Upper lobe of left lung (tissue), 6 donors: Measurements from ENCODE around the gene CD68. TPM values are rescaled to one million over a fixed set of nuclear protein-coding genes. Genes with fewer than 3 reads are reported as not detected.
"Not testable (repeated sequence)": the region's sequence is repeated elsewhere in the genome, so short reads cannot be mapped to it uniquely, and the experiment has no call there.

Experiments used
- ATAC-seq, 2 donors: fragments of 200-7000 bp; cut with Tn5 transposase; one replicate each; pipeline ENCODE4 v1.9.1; 2022; ENCODE audit warnings: mild to moderate bottlenecking in 2 of 2, moderate library complexity in 2 of 2; ENCODE audit not compliant: low FRiP score in 2 of 2
- DNase-seq, 2 donors: peaks; one replicate each; pipeline ENCODE4 v3.0.0-alpha.2; 2019 to 2020
- H3K27ac ChIP-seq, 4 donors: fragments of 200-600 bp; sonication (generic); one replicate each; pipeline ENCODE4 v1.5.1; 2016 to 2019
- H3K27me3 ChIP-seq, 4 donors: fragments of 200-600 bp; sonication (generic); one replicate each; pipeline ENCODE4 v1.5.1; 2017 to 2019
- H3K36me3 ChIP-seq, 4 donors: fragments of 200-600 bp; sonication (generic); one replicate each; pipeline ENCODE4 v1.5.1; 2016 to 2019
- H3K4me1 ChIP-seq, 4 donors: fragments of 200-600 bp; sonication (generic); one replicate each; pipeline ENCODE4 v1.5.1; 2018 to 2019
- H3K4me3 ChIP-seq, 4 donors: fragments of 200-600 bp; sonication (generic); one replicate each; pipeline ENCODE4 v1.5.1; 2017 to 2019; ENCODE audit warnings: mild to moderate bottlenecking in 2 of 4, moderate library complexity in 1 of 4
- H3K9me3 ChIP-seq, 4 donors: fragments of 200-600 bp; sonication (generic); one replicate each; pipeline ENCODE4 v1.5.1; 2018 to 2019
- EP300 ChIP-seq, 4 donors: sonication (generic); formaldehyde crosslinking; IDR thresholded peaks; one replicate each; pipeline ENCODE4 v1.5.1; 2017; ENCODE audit warnings: antibody characterized with exemption in 4 of 4, control low read depth in 2 of 4
- POLR2A ChIP-seq, 4 donors: fragments of 450-650 bp; IDR thresholded peaks; one replicate each; pipeline ENCODE4 v1.5.1; 2016 to 2017; ENCODE audit warnings: antibody characterized with exemption in 4 of 4, mild to moderate bottlenecking in 2 of 4
- POLR2AphosphoS5 ChIP-seq, 2 donors: sonication (generic); formaldehyde crosslinking; IDR thresholded peaks; one replicate each; pipeline ENCODE4 v1.5.1; 2017; ENCODE audit warnings: antibody characterized with exemption in 2 of 2
- WGBS, 2 donors: methylation state at CpG; one replicate each; pipeline ENCODE4 v1.1.5; 2017 to 2018; 5-methylcytosine and 5-hydroxymethylcytosine counted together
- total RNA-seq, 6 donors: library from RNA; depleted of rRNA in 4 of 6; stranded (reverse); fragments of >200 nt in 4 of 6; gene quantifications; one replicate each; pipeline versions ENCODE4 v1.1.0 to v1.2.1, GENCODE V29; 2016 to 2021
- TF ChIP-seq, protein P1 (sequence below), 6 experiments: fragments of 450-650 bp in 4 of 6; fragments of 200-600 bp in 2 of 6; sonication (generic) in 2 of 6; IDR thresholded peaks; one replicate each; pipeline ENCODE4 v1.5.1; 2016 to 2019; ENCODE audit warnings: antibody characterized with exemption in 6 of 6
- donor health status: DM: no; HTN: no; CAD: no; lungs with moderate emphysema.
- donor health status: DM: no; HTN: yes; CAD: no; lungs with severe emphysema.

The CD68 gene
- total RNA-seq, 6 donors from 2014 or later: 76.5 to 500 (median 260) TPM

DNA sequence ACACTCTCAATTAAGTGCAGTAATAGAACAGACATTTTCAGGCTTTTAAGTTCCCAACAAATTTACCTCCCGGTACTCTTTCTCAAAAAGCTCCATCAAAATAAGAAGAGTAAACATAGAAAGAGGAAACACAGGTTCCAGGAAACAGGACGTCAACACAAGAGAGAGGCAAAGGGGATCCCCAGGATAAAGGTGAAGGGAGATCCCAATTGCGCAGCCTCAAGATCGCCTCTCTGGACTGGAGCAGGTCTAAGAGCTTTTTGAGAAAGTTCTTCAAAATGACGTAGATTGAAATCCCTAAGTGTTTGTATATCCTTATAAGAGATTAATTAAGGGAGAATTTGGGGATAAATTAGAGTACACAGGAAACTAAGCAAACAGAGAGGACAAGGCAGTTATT is 39.2 kb downstream of the CD68 start:
- Histone ChIP-seq H3K4me3 (no peak overlapping the region), H3K27ac (peak overlapping the region in 2 of 4 donors; percentile 30 to 44), H3K27me3 (no peaks in the 10 kb centered on the region), H3K9me3 (no peaks in the 10 kb centered on the region), H3K36me3 (no peaks in the 10 kb centered on the region), H3K4me1 (peaks cover 4 to 9% (median 6%) of the 10 kb centered on the region in 4 donors)
- ATAC-seq: no peak
- DNase-seq: peak in 1 of 2 donors; percentile 71
- TF ChIP-seq EP300 (IDR thresholded peaks at IDR 0.05) (peak in 1 of 4 donors; percentile 39), POLR2AphosphoS5 (IDR thresholded peaks at IDR 0.05) (no peak)
- 50 to 58% methylated on average over 5 of the region's 5 CpGs for WGBS, 2 donors

DNA sequence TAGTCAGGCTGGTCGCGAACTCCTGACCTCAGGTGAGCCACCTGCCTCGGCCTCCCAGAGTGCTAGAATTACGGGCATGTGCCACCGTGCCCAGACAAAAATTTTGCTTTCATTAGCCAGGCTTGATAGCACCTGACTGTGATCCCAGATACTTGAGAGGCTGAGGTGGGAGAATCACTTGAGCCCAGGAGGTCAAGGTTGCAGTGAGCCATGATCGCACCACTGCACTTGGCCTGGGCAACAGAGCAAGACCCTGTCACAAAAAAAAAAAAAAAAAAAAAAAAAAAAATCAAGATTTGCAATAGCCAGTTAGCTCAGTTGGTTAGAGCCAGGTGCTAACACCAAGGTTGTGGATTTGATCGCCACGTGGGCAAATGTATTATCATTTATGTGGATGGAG is 41.4 kb downstream of the CD68 start:
- Histone ChIP-seq H3K27me3 (no peaks in the 10 kb centered on the region), H3K36me3 (peaks cover 0 to 3% (median 0%) of the 10 kb centered on the region in 4 donors), H3K9me3 (no peaks in the 10 kb centered on the region), H3K27ac (no peak overlapping the region), H3K4me1 (peaks cover 0 to 2% (median 0%) of the 10 kb centered on the region in 4 donors), H3K4me3 (no peak overlapping the region)
- no peak for ATAC-seq
- 91 to 94% methylated on average over 8 of the region's 8 CpGs for WGBS, 2 donors
- no peak for DNase-seq
- no peak for TF ChIP-seq POLR2AphosphoS5 (IDR thresholded peaks at IDR 0.05)
- TF ChIP-seq, protein P1, sequence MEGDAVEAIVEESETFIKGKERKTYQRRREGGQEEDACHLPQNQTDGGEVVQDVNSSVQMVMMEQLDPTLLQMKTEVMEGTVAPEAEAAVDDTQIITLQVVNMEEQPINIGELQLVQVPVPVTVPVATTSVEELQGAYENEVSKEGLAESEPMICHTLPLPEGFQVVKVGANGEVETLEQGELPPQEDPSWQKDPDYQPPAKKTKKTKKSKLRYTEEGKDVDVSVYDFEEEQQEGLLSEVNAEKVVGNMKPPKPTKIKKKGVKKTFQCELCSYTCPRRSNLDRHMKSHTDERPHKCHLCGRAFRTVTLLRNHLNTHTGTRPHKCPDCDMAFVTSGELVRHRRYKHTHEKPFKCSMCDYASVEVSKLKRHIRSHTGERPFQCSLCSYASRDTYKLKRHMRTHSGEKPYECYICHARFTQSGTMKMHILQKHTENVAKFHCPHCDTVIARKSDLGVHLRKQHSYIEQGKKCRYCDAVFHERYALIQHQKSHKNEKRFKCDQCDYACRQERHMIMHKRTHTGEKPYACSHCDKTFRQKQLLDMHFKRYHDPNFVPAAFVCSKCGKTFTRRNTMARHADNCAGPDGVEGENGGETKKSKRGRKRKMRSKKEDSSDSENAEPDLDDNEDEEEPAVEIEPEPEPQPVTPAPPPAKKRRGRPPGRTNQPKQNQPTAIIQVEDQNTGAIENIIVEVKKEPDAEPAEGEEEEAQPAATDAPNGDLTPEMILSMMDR (IDR thresholded peaks at IDR 0.05): no peak
- no peak for TF ChIP-seq EP300 (IDR thresholded peaks at IDR 0.05)
- no peak for TF ChIP-seq POLR2A (IDR thresholded peaks at IDR 0.05)

DNA sequence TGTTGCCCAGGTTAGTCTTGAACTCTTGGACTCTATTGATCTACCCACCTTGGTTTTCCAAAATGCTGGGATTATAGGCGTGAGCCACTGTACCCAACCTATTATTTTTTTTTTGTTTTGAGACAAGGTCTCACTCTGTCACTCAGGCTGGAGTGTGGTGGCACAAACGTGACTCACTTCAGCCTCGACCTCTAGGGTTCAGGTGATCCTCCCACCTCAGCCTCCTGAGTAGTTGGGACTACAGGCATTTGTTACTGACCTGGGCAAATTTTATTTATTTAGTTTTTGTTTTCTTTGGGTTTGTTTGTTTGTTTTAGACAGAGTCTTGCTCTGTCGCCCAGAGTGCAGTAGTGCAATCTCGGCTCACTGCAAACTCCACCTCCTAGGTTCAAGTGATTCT is 44.2 kb downstream of the CD68 start:
- H3K4me1 ChIP-seq: peaks cover 9 to 20% (median 15%) of the 10 kb centered on the region in 4 donors
- H3K27me3 ChIP-seq: no peaks in the 10 kb centered on the region
- ATAC-seq (no peak), DNase-seq (no peak)
- no peaks in the 10 kb centered on the region for H3K9me3 ChIP-seq
- no peak overlapping the region for H3K27ac ChIP-seq
- no peak overlapping the region for H3K4me3 ChIP-seq
- no peak for TF ChIP-seq EP300 (IDR thresholded peaks at IDR 0.05)
- TF ChIP-seq, protein P1 (IDR thresholded peaks at IDR 0.05): no peak
- no peak for TF ChIP-seq POLR2AphosphoS5 (IDR thresholded peaks at IDR 0.05)
- no peak for TF ChIP-seq POLR2A (IDR thresholded peaks at IDR 0.05)
- WGBS, 2 donors: 85 to 89% methylated on average over 5 of the region's 5 CpGs
- peaks cover 0 to 7% (median 0%) of the 10 kb centered on the region in 4 donors for H3K36me3 ChIP-seq

DNA sequence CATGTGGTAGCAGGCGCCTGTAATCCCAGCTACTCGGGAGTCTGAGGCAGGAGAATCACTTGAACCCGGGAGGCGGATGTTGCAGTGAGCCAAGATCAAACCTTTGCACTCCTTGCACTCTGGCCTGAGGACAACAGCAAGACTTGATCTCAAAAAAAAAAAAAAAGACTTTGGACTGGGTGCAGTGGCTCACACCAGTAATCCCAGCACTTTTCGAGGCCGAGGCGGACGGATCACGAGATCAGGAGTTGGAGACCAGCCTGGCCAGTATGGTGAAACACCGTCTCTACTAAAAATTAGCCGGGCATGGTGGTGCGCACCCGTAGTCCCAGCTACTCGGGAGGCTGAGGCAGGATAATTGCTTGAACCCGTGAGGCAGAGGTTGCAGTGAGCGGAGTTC is 46.3 kb downstream of the CD68 start:
- not testable (repeated sequence) for H3K36me3 ChIP-seq, H3K27ac ChIP-seq, DNase-seq, H3K4me3 ChIP-seq, ATAC-seq, H3K9me3 ChIP-seq, H3K27me3 ChIP-seq
- 95 to 97% methylated on average over 16 of the region's 16 CpGs for WGBS, 2 donors
- H3K4me1 ChIP-seq: peaks cover 9 to 20% (median 15%) of the 10 kb centered on the region in 4 donors

DNA sequence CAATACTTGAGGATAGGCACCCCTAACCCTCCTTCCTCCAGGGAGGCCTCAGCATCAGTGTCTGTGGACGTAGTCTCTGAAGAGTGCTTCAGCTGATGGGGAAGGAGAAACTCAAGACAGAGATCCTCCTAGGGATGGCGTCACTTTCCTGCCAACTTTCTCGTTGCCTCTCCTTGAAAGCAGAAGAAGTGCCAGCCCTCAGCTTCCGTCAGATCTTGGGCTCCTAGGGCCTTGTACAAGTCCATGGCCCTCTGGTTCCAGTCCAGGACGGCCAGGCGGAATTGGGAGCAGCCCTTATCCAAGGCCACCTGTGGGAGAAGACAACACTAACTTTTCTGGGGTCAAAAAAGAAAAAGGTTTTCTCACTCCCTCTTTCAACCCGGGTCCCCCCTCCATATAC is 46.9 kb downstream of the CD68 start:
- Histone ChIP-seq H3K9me3 (no peaks in the 10 kb centered on the region), H3K27me3 (no peaks in the 10 kb centered on the region), H3K4me3 (peak overlapping the region in 1 of 4 donors; percentile 82), H3K36me3 (peaks cover 0 to 7% (median 0%) of the 10 kb centered on the region in 4 donors), H3K4me1 (peaks cover 9 to 20% (median 15%) of the 10 kb centered on the region in 4 donors), H3K27ac (peak overlapping the region in 3 of 4 donors; percentile 86 to 96 (median 95))
- ATAC-seq (peak in 1 of 2 donors; percentile 7), DNase-seq (peak in 1 of 2 donors; percentile 51)
- TF ChIP-seq EP300 (IDR thresholded peaks at IDR 0.05): no peak
- TF ChIP-seq POLR2A (IDR thresholded peaks at IDR 0.05): no peak
- TF ChIP-seq POLR2AphosphoS5 (IDR thresholded peaks at IDR 0.05): no peak
- 73 to 74% methylated on average over 7 of the region's 7 CpGs for WGBS, 2 donors

DNA sequence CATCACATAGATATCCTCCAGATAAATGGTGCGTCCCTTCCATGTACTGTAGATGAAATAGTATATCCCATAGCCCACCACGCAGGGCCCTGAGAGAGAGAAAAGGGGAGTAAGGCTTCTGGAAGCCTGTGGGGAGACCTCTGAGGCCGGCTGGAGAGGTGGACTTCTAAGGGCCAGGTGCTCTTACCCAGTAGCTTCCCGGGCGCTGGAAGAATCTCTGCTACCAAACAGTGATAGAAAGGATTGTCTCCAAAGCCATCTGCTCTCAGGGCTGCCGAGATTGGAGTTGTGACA is 47.5 kb downstream of the CD68 start:
- Histone ChIP-seq H3K36me3 (peaks cover 0 to 7% (median 0%) of the 10 kb centered on the region in 4 donors), H3K27ac (peak overlapping the region; percentile 86 to 96 (median 92)), H3K4me3 (peak overlapping the region; percentile 65 to 82 (median 76)), H3K4me1 (peaks cover 9 to 20% (median 15%) of the 10 kb centered on the region in 4 donors), H3K27me3 (no peaks in the 10 kb centered on the region), H3K9me3 (no peaks in the 10 kb centered on the region)
- ATAC-seq (peak in 1 of 2 donors; percentile 6), DNase-seq (no peak)
- 35 to 39% methylated on average over 6 of the region's 6 CpGs for WGBS, 2 donors
- TF ChIP-seq POLR2AphosphoS5 (IDR thresholded peaks at IDR 0.05): no peak
- TF ChIP-seq, protein P1 (IDR thresholded peaks at IDR 0.05): no peak
- TF ChIP-seq EP300 (IDR thresholded peaks at IDR 0.05): no peak
- no peak for TF ChIP-seq POLR2A (IDR thresholded peaks at IDR 0.05)
